Activated T-cell treated with anti-CD3 and anti-CD28 coated beads, Interleukin-2, amount 50 U/mL, for 72 hours (primary cell): ENCODE measurements around the gene CDR2. TPM values are rescaled to one million over a fixed set of nuclear protein-coding genes. Genes with fewer than 3 reads are reported as not detected.
"Not testable (repeated sequence)": the region's sequence is repeated elsewhere in the genome, so short reads cannot be mapped to it uniquely, and the experiment has no call there.

Experiments
- ATAC-seq, 2 donors: fragments of 150-1000 bp; cut with Tn5 transposase; replicated peaks in 1 of 2; 2 replicates each; pipeline ENCODE4 v1.10.0; 2021; ENCODE audit warnings: moderate library complexity in 2 of 2, mild to moderate bottlenecking in 1 of 2
- DNase-seq, 2 donors: peaks; one replicate each; pipeline ENCODE4 v3.0.0; 2021 to 2022; ENCODE audit warnings: mixed read lengths in 1 of 2
- H3K27ac Mint-ChIP-seq: one replicate; pipeline ENCODE4 v1.8.0; 2022; ENCODE audit warnings: mild to moderate bottlenecking, moderate library complexity, mixed read lengths
- H3K27me3 Mint-ChIP-seq: one replicate; pipeline ENCODE4 v1.8.0; 2022; ENCODE audit warnings: low read depth, mixed read lengths
- H3K36me3 Mint-ChIP-seq, 2 donors: one replicate each; pipeline ENCODE4 v1.8.0; 2022; ENCODE audit warnings: mixed read lengths in 2 of 2, mild to moderate bottlenecking in 1 of 2; ENCODE audit not compliant: insufficient read depth in 2 of 2
- H3K4me1 Mint-ChIP-seq: one replicate; pipeline ENCODE4 v1.8.0; 2022; ENCODE audit warnings: low read depth, mixed read lengths
- H3K4me3 Mint-ChIP-seq, 2 donors: one replicate each; pipeline ENCODE4 v1.8.0; 2022; ENCODE audit warnings: mild to moderate bottlenecking in 2 of 2, mixed read lengths in 2 of 2, moderate library complexity in 2 of 2
- H3K9me3 Mint-ChIP-seq, 2 donors: one replicate each; pipeline ENCODE4 v1.8.0; 2022; ENCODE audit warnings: mixed read lengths in 2 of 2
- total RNA-seq, 2 donors: library from RNA; stranded (reverse); gene quantifications; one replicate each; pipeline ENCODE4 v1.2.3, GENCODE V29; 2022

The CDR2 gene
- total RNA-seq: 10 to 100 TPM; 50.0 to 57.2 TPM

DNA sequence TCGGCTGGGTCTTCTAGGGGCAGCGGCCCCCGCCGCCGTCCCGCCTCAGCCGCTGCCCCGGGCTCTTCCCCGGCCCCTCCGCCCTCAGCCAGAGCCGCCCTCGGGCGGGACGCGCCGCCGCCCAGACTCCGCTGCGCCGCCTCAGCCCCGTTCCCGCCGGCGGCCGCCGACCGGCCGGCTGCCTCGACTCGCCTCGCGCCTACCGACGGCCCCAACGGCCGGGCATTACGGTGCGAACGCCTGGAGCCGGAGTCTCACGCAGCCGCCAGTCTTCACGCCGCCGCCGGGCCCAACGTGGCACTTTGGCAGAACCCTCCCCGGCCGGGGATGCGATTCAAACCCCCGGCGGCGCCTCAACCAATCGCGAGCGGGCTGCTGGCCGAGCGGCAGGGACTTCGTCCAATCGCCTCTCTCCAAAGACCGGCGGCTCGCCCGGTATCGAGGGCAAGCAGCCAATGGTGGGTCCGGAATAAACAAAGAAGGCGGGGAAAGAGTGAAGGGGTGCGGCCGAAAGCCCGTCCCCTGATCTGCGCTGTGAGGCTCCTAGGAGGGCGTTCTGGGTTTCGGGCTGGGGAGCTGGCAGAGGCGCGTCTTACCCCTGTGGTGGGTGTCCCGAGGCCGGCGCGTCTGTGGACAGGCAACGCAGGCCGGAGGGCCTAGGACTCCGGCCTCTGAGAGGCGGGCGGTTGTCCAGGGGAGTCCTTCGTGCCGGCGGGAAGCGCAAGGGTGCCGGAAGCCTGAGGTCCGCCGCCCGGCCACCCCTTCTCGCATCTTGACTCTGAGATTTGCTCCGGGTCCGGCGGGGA lies at the start of gene CDR2:
Gene CDR2, minus strand, starts transcription at position 309 of the 806 bp plus-strand sequence. CDS start 310 bp downstream, outside the sequence.
- ATAC-seq (peak; percentile 91 to 93), DNase-seq (peak; percentile 99)
- H3K27ac Mint-ChIP-seq: peak within 1 kb of the TSS; percentile 99
- H3K9me3 Mint-ChIP-seq: no peaks in the 10 kb centered on the region
- no peaks in the 10 kb centered on the region for H3K27me3 Mint-ChIP-seq
- H3K36me3 Mint-ChIP-seq: peaks cover 2 to 5% of the 10 kb centered on the region in 2 donors
- H3K4me3 Mint-ChIP-seq: peak within 1 kb of the TSS; percentile 98 to 100
- H3K4me1 Mint-ChIP-seq: peaks cover 44% of the 10 kb centered on the region

- no peaks in the 10 kb centered on the region for H3K27me3 Mint-ChIP-seq
- H3K9me3 Mint-ChIP-seq: peaks cover 0 to 2% of the 10 kb centered on the region in 2 donors
- no peaks in the 10 kb centered on the region for H3K4me1 Mint-ChIP-seq
- ATAC-seq (no peak), DNase-seq (no peak)
- H3K36me3 Mint-ChIP-seq: peaks cover 7 to 8% of the 10 kb centered on the region in 2 donors
- no peak overlapping the region for H3K4me3 Mint-ChIP-seq
- H3K27ac Mint-ChIP-seq: no peak overlapping the region
Measured at GRCh38 chr16:22423716-22424115, 49.3 kb upstream of the CDR2 start.

- H3K4me1 Mint-ChIP-seq: no peaks in the 10 kb centered on the region
- H3K9me3 Mint-ChIP-seq: peaks cover 0 to 2% of the 10 kb centered on the region in 2 donors
- H3K36me3 Mint-ChIP-seq: peaks cover 7 to 8% of the 10 kb centered on the region in 2 donors
- ATAC-seq (no peak), DNase-seq (no peak)
- H3K27ac Mint-ChIP-seq: no peak overlapping the region
- H3K27me3 Mint-ChIP-seq: no peaks in the 10 kb centered on the region
- no peak overlapping the region for H3K4me3 Mint-ChIP-seq
Measured at GRCh38 chr16:22421136-22421535, 46.7 kb upstream of the CDR2 start.

GRCh38 chr16:22420606-22421135 lies 46.3 kb upstream of the CDR2 start:
- Mint-ChIP-seq H3K4me3 (no peak overlapping the region), H3K9me3 (peaks cover 0 to 2% of the 10 kb centered on the region in 2 donors), H3K4me1 (no peaks in the 10 kb centered on the region), H3K27me3 (no peaks in the 10 kb centered on the region), H3K36me3 (peaks cover 7 to 8% of the 10 kb centered on the region in 2 donors), H3K27ac (no peak overlapping the region)
- no peak for DNase-seq
- no peak for ATAC-seq

DNA sequence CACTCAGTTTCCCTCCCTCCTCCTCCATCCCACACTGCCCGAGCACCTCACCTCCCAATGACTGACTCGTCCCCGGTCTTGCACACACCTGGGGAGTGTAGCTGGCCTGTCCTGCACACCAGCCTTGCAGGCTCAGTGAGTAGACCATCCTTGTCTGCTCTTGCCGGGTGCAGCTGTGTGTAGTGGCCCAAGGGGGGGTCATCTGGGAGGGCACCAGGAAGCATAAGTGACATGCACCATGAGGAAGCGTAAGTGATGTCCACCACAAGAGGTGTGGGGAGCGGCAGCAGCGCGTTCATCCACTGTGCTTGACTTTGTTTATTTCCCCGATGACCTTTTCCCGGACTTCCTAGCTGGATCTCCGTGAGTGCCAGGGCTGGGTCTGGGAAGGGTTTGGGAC lies 45.5 kb upstream of the CDR2 start:
- no peaks in the 10 kb centered on the region for H3K4me1 Mint-ChIP-seq
- peaks cover 0 to 2% of the 10 kb centered on the region in 2 donors for H3K9me3 Mint-ChIP-seq
- peaks cover 7 to 8% of the 10 kb centered on the region in 2 donors for H3K36me3 Mint-ChIP-seq
- no peak overlapping the region for H3K4me3 Mint-ChIP-seq
- DNase-seq (no peak), ATAC-seq (no peak)
- H3K27me3 Mint-ChIP-seq: no peaks in the 10 kb centered on the region
- no peak overlapping the region for H3K27ac Mint-ChIP-seq

- DNase-seq: no peak
- Mint-ChIP-seq H3K4me1 (no peaks in the 10 kb centered on the region), H3K9me3 (peaks cover 0 to 2% of the 10 kb centered on the region in 2 donors), H3K4me3 (no peak overlapping the region), H3K27me3 (no peaks in the 10 kb centered on the region), H3K36me3 (peaks cover 6 to 7% of the 10 kb centered on the region in 2 donors), H3K27ac (no peak overlapping the region)
- no peak for ATAC-seq
Measured at GRCh38 chr16:22418826-22419225, 44.4 kb upstream of the CDR2 start.

DNA sequence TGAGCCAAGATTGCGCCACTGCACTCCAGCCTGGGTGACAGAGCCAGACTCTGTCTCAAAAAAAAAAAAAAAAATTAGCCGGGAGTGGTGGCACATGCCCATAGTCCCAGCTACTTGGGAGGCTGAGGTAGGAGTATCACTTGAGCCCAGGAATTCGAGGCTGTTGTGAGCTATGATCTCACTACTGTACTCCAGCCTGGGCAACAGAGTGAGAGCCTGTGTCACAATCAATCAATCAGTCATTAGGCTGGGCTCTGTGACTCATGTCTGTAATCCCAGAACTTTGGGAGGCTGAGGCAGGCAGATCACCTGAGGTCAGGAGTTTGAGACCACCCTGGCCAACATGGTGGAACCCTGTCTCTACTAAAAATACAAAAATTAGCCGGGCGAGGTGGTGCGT lies 43.4 kb upstream of the CDR2 start:
- H3K27ac Mint-ChIP-seq, H3K4me1 Mint-ChIP-seq, DNase-seq, H3K4me3 Mint-ChIP-seq, ATAC-seq, H3K36me3 Mint-ChIP-seq, H3K27me3 Mint-ChIP-seq, H3K9me3 Mint-ChIP-seq: not testable (repeated sequence)

- H3K36me3 Mint-ChIP-seq: peaks cover 1 to 2% of the 10 kb centered on the region in 2 donors
- no peak overlapping the region for H3K27ac Mint-ChIP-seq
- no peak overlapping the region for H3K4me3 Mint-ChIP-seq
- ATAC-seq: no peak
- no peaks in the 10 kb centered on the region for H3K27me3 Mint-ChIP-seq
- no peaks in the 10 kb centered on the region for H3K9me3 Mint-ChIP-seq
- no peak for DNase-seq
- no peaks in the 10 kb centered on the region for H3K4me1 Mint-ChIP-seq
Measured at GRCh38 chr16:22417019-22417418, 42.6 kb upstream of the CDR2 start.

DNA sequence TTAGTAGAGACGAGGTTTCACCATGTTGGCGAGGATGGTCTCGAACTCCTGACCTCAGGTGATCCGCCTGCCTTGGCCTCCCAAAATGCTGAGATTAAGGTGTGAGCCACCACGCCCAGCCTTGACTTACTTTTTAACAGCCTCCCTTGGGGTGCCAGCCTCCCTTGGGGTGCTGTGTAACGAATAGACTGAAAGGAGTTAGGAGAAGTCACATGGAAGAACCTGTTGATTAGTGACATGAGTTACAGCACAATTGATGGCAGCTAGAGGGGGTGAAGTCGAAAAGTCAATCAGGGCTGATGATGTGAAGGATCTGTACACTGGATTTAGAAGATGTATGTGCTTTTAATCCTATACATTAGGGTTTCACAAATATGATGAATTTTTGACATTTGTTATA lies 39.4 kb upstream of the CDR2 start:
- Mint-ChIP-seq H3K27ac (no peak overlapping the region), H3K27me3 (no peaks in the 10 kb centered on the region), H3K4me3 (no peak overlapping the region), H3K4me1 (no peaks in the 10 kb centered on the region), H3K9me3 (no peaks in the 10 kb centered on the region), H3K36me3 (no peaks in the 10 kb centered on the region)
- no peak for ATAC-seq
- DNase-seq: no peak

GRCh38 chr16:22407486-22407885 lies 33.1 kb upstream of the CDR2 start:
- DNase-seq (no peak), ATAC-seq (no peak)
- H3K9me3 Mint-ChIP-seq: no peaks in the 10 kb centered on the region
- no peaks in the 10 kb centered on the region for H3K36me3 Mint-ChIP-seq
- H3K4me1 Mint-ChIP-seq: peaks cover 5% of the 10 kb centered on the region
- H3K4me3 Mint-ChIP-seq: no peak overlapping the region
- no peak overlapping the region for H3K27ac Mint-ChIP-seq
- H3K27me3 Mint-ChIP-seq: no peaks in the 10 kb centered on the region

GRCh38 chr16:22402191-22402590 lies 27.8 kb upstream of the CDR2 start:
- no peaks in the 10 kb centered on the region for H3K9me3 Mint-ChIP-seq
- H3K4me3 Mint-ChIP-seq: no peak overlapping the region
- no peaks in the 10 kb centered on the region for H3K36me3 Mint-ChIP-seq
- no peaks in the 10 kb centered on the region for H3K27me3 Mint-ChIP-seq
- DNase-seq (no peak), ATAC-seq (no peak)
- H3K4me1 Mint-ChIP-seq: peaks cover 5% of the 10 kb centered on the region
- no peak overlapping the region for H3K27ac Mint-ChIP-seq

GRCh38 chr16:22400900-22401299 lies 26.5 kb upstream of the CDR2 start:
- no peak for DNase-seq
- peaks cover 2% of the 10 kb centered on the region for H3K4me1 Mint-ChIP-seq
- no peaks in the 10 kb centered on the region for H3K36me3 Mint-ChIP-seq
- no peaks in the 10 kb centered on the region for H3K9me3 Mint-ChIP-seq
- no peaks in the 10 kb centered on the region for H3K27me3 Mint-ChIP-seq
- no peak for ATAC-seq
- H3K27ac Mint-ChIP-seq: no peak overlapping the region
- H3K4me3 Mint-ChIP-seq: no peak overlapping the region

- ATAC-seq (no peak), DNase-seq (no peak)
- Mint-ChIP-seq H3K36me3 (no peaks in the 10 kb centered on the region), H3K4me3 (no peak overlapping the region), H3K27me3 (no peaks in the 10 kb centered on the region), H3K4me1 (no peaks in the 10 kb centered on the region), H3K9me3 (no peaks in the 10 kb centered on the region), H3K27ac (no peak overlapping the region)
Measured at GRCh38 chr16:22397931-22398330, 23.5 kb upstream of the CDR2 start.

DNA sequence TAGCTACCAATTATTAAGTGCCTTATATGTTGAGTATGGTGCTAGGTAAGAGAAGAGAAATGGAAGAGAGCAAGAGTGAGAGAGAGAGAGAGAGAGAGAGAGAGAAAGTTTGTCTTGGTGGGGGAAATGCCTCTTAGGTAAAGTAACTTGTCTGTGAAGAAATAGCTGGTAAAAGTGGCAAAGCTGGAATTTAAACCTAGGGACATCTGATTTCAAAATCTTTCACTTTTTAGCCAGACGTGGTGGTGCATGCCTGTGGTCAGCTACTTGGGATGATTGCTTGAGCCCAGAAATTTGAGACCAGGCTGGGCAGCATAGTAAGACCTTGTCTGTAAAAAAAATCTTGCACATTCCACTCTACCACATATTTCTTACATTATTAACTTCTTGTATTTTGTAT lies 23.0 kb upstream of the CDR2 start:
- DNase-seq (no peak), ATAC-seq (no peak)
- no peaks in the 10 kb centered on the region for H3K4me1 Mint-ChIP-seq
- H3K4me3 Mint-ChIP-seq: no peak overlapping the region
- no peak overlapping the region for H3K27ac Mint-ChIP-seq
- no peaks in the 10 kb centered on the region for H3K9me3 Mint-ChIP-seq
- H3K36me3 Mint-ChIP-seq: no peaks in the 10 kb centered on the region
- no peaks in the 10 kb centered on the region for H3K27me3 Mint-ChIP-seq
